Activated CD4-positive, CD25-positive, alpha-beta regulatory T cell treated with anti-CD3 and anti-CD28 coated beads, Interleukin-2, amount 50 U/mL, for 72 hours (primary cell): ENCODE results near the gene INF2.

Experiments
- DNase-seq: peaks from one replicate; pipeline ENCODE4 v3.0.0; 2021

Gene INF2

DNA sequence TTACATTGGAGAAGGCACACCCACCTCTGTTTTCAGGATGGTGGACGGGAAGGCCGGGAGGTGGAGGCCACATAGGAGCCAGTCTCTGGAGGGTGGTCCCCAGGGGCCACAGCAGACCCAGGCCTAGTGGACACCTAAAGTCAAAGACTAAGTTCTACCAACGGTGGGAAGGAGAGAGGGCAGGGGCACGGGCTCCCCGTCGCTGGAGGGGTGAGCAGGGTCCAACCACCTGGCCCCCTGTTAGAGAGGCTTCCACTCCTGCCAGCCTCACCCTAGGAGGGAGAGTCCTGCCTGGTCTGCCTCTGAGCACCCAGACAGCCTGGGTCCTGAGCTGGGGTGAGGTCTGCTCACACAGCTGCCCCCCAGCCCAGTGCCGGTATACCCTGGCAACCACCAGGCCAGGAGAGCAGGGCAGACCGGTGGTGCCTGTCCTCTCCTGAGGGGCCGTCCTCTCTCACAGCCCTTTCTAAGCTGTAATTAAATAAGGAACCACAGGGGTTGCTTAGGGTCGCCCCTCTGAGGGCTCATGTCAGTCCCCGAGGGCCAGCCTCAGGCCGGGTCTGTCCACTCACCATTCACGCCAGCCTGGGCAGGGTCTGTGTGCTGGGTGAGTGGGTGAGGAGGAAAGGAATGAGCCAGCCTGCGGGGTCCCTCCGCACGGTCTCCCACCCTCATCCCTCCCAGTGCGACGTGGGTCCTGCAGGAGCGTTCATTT is 2.3 kb downstream of the INF2 start:
- DNase-seq = no peak

DNA sequence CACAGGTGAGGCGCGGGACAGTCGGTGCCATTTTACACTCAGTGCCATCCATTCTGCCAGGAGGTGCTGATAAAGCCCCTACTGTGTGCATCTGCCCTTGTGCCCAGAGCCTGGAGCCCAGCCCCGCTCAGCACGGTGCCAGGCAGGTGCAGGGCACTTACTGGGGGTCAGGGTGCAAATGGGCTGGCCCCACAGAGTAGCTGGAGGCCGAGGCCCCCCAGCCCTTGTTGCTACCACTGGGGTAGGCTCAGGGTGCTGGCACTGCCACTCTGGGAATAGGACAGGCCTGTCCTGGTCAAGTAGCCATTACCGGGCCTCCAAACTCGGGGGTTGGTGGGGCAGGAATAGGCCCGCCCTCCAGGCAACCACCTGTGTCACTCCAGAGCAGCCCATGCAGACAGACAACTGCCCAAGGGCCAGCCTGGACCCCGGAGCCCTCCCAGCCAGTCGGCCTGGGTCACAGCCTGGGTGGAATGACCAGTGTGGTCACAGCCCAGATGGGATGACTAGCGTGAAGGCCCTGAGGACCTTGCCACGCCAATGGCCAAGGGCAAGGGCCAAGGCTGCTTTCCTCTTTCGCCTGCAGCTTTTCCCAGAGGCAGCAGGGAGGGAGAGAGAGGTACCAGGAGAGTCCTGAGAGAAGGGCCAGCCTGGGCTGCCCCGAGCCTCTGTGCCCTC is 3.0 kb downstream of the INF2 start:
- DNase-seq = no peak

DNA sequence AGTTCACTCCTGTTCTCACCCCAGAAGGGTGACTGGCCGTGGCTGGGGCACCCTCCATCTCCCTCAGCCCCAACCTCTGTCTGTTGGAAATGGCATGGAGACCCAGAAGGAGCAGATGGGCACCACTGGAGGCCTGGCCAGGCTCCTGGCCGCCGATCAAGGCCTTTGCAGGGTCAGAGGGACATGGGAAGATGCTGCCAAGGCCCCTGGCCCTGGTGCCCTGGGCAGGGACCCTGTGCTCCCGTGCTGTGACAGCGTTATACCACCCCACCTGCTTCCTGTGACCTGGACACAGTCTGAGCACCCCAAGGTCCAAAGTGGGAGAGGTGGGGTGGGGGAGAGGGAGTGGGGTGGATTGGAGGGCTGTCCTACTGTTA is 3.5 kb downstream of the INF2 start:
- DNase-seq = no peak

- no peak for DNase-seq
These were observed 4.3 kb downstream of the INF2 start for GRCh38 chr14:104693482-104694431.

DNA sequence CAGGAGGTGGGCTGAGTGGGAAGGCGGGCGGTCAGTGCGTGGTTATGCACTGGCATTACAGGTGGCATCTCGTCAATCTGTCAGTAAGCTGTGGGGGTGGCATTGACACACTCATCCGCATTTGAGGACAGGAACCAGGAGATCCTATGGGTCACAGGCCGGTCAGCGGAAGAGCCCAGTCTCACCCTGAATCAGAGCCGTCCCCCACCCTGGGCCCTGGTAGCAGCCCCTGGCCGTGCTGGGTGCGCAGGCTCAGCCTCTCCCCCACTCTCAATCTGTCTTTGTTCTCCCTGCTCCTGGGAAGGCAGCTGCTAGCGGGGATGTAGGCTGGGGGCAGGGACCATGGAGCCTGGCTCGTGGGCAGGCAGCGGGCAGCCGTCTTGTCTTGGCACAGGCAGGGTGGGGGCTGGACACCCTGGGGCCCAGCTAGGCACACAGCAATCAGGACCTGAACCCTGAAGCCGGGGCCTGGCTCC is 5.1 kb downstream of the INF2 start:
- DNase-seq = no peak

GRCh38 chr14:104694991-104695659 is 5.7 kb downstream of the INF2 start:
- DNase-seq = no peak

DNA sequence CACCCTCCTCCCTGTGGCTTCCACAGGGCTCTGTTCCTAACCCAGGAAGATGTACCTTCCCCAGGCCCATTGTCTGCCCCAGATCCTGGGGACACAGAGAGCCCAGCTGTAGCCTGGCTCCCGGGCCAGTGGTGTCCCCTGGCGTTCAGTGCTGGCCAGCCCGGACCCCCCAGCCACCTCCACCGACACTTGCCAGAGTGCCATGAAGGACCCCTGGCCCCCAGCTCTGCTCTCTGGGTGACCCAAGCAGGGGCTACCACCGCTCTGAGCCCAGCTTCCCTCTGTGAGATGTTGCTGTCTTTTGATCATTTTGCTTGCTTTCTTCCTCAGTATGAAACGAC is 6.2 kb downstream of the INF2 start:
- no peak for DNase-seq

- DNase-seq = no peak
These were observed 7.4 kb downstream of the INF2 start for GRCh38 chr14:104696671-104697316.

DNA sequence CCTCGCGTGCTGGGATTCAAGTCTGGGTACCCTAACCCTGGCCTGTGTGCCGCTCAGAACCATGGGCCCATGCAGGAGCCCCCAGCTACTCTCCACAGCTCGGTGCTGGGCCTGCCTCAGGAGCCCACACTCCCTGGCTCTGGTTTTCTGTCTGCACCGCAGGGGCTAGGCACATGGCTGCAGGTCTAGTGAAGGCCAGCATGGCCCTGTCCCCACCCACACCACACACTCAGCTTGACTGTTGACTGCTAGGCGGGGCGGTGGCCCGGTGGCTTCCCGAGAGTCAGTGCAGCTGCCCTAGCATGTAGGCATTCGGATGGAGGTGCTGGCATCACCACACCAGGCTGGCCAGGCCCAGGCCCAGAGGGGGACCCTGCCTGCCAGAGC is 7.9 kb downstream of the INF2 start:
- DNase-seq = no peak

DNA sequence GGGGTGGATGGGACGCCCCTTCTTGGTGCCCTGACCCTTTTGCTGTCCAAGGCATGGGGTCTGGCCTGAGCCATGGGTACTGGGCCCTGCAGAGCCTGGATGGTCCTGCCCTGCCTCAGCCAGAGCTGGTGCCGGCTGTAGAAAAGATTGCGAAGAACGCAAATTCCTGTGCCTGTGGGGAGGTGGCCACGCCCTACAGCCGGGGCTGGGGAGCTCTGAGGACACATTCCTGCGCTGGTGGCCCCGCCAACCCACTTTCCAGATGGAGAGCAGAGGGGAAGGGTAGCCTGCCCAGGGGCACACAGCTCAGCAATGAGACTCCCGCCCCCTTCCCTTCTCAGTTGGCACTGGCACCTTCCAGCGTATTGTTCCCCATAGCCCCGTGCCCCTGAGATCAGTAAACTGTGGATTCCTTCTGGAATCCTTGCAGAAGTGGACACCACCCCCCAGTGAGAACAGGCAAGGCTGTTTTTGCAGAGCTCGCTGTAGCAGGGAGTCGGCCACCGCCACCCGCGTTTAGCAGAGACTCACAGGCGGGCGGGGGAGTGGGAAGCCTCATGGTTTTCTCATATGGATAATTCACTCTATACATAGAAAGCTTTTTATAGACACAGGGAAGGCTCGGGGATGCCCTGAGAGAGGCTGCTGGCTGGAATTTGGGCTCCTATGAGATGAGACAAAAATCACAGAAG is 8.6 kb downstream of the INF2 start:
- DNase-seq = no peak

GRCh38 chr14:104698688-104699425 is 9.4 kb downstream of the INF2 start:
- no peak for DNase-seq

DNA sequence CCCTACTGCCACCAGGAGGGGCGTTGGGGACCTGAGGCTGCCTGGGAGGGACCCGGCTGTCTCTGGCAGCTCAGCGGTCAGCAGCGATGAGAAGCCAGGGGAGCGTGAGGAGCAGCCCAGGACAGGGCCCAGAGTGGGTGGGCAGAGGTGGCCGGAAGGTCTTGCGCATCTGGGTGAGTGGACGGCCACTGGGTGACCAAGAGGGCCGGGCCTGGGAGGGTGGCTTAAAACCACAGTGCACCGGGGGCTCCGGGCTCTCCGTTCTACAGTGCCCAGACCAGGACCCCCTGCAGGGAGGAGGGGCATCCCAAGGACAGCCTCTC is 10.0 kb downstream of the INF2 start:
- DNase-seq = no peak

- no peak for DNase-seq
These were observed 10.8 kb downstream of the INF2 start for GRCh38 chr14:104700225-104700651.

DNA sequence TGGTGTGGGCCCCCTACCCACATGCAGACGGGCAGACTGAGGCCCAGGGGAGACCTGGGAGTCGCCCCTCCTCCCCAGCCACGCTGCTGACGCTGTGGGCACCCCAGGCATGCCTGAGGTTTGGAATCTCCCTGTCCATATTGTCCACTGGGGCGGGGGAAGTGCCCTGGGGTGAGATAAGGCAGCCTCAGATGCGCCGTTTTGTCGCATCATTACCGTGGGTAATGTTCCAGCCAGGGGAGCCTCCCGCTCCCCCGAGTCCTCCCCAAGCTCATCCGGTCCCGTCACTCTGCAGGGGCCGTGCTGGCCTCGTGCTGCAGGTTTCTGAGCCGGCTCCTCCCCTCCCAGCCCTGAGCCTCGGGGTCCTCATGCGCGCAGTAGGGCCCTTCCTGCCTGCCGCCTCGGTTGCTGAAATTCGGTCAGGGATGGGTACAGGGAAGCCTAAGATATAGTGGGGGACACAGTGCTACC is 11.4 kb downstream of the INF2 start:
- DNase-seq = no peak

DNA sequence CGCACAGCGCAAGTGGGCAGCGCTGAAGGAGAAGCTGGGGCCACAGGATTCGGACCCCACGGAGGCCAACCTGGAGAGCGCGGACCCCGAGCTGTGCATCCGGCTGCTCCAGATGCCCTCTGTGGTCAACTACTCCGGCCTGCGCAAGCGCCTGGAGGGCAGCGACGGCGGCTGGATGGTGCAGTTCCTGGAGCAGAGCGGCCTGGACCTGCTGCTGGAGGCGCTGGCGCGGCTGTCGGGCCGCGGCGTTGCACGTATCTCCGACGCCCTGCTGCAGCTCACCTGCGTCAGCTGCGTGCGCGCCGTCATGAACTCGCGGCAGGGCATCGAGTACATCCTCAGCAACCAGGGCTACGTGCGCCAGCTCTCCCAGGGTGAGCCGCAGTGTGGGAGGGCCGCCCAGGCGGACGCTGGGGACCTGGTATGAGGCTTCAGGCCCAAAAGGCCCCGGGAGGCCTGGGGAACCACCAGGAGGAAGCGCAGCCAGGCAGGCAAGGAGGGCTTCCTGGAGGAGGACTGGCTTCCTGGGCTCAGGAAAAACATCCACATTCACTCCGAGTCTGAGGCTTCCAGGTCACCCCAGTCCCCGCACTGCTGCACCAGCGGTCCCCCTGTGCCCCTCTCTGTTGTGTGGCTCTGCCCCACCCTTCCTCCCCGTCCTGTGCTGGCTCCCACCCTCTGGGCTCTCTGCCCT is 12.1 kb downstream of the INF2 start:
- no peak for DNase-seq

DNA sequence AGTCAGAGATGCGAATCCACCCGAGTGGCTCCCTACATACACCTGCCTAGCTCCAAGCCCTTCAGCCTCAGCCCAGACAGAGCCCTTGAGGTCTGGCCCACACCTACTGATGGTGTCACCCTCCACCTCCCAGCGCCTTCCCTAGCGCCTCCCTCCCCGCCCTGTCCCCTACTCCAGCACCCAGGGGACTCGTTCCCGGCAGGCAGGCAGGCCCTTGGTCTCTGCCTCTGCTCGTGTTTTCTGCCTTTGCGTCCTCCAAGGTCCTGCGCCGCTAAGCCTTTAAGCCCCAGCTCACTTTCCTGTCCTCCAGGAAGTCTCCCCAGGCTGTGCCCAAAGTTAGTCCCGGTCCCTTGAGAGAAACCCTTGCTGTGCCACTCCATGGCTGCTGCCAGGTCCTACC is 12.7 kb downstream of the INF2 start:
- DNase-seq = no peak

DNA sequence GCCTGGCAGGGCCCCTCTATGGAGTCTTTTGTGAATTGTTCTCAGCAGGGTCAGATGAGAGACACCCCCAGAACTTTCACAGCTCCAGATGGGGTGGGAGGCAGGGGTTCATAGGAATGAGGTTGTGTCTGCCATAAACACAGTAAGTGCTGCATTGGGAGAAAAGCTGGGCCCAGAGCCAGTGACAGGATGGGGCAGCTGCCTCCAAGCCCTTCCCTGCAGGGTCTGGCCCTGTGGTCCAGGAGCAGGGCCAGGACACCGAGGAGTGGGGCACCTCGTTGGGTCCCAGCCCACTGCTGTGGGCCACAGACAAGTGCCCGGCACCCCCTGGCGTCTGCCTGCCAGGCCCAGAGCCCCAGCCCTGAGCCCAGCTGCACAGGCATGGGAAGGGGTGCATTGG is 13.3 kb downstream of the INF2 start:
- no peak for DNase-seq

DNA sequence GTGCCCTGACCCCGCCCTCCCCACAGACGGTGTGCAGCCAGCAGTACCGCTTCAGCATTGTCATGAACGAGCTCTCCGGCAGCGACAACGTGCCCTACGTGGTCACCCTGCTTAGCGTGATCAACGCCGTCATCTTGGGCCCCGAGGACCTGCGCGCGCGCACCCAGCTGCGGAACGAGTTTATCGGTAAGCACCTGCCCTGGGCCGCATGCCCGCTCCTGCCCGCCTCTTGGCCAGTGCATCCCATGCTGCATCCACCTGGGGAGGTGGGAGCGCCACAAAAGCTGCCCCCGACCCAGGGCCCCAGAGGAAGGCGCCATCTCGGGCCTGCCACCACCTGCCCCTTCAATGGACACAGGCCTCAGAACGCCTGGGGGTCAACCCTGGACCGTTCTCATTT is 13.9 kb downstream of the INF2 start:
- no peak for DNase-seq

DNA sequence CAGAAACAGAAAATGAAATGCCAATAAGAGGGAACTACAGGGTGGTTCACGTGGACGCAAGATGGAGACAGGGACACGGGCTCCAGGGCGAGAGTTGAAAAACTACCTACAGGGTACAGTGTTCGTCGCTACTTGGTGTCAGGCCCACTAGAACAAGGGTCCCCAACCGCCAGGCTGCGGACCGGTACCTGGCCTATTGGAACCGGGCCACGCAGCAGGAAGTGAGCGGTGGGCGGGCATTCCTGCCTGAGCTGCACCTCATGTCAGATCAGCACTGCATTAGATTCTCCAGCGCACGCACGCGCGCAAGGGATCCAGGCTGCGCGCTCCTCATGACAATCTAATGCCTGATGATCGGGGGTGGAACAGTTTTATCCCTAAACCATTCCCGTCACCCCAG is 14.8 kb downstream of the INF2 start:
- no peak for DNase-seq

- no peak for DNase-seq
These were observed 16.1 kb downstream of the INF2 start for GRCh38 chr14:104705340-104706047.
